GM12801 (cell line): ENCODE measurements around the gene UBTFL1.
"Not testable (repeated sequence)": the region's sequence is repeated elsewhere in the genome, so short reads cannot be mapped to it uniquely, and the experiment has no call there.

ENCODE experiments used
- TF ChIP-seq, protein P1 (sequence below): IDR thresholded peaks from one replicate; pipeline ENCODE4 v1.5.1; 2011; ENCODE audit warnings: control low read depth; ENCODE audit not compliant: insufficient read length; ENCODE audit errors: extremely low read depth

UBTFL1 gene, protein sequence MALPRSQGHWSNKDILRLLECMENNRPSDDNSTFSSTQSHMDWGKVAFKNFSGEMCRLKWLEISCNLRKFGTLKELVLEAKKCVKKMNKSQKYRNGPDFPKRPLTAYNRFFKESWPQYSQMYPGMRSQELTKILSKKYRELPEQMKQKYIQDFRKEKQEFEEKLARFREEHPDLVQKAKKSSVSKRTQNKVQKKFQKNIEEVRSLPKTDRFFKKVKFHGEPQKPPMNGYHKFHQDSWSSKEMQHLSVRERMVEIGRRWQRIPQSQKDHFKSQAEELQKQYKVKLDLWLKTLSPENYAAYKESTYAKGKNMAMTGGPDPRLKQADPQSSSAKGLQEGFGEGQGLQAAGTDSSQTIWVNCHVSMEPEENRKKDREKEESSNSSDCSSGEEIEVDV

DNA sequence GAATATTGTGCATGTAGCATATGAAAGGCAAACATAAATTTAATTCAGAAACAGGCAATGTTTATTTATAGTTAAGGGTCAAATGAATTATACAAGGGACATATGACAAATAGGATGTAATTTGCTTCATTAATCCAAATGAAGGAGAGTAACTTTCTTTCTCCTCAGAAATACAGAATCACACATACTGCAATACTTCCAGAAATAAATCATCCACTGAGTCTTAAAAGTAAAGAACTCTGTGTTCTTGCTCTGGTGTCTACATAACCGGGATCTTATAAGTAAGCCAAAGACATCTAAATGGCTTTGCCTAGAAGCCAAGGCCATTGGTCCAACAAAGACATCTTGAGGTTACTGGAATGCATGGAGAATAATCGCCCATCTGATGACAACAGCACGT lies at the start of gene UBTFL1:
UBTFL1 (plus strand) TSS at position 301 of the 400 bp plus-strand sequence; CDS start at position 301, 0 bp downstream.
- TF ChIP-seq, protein P1, sequence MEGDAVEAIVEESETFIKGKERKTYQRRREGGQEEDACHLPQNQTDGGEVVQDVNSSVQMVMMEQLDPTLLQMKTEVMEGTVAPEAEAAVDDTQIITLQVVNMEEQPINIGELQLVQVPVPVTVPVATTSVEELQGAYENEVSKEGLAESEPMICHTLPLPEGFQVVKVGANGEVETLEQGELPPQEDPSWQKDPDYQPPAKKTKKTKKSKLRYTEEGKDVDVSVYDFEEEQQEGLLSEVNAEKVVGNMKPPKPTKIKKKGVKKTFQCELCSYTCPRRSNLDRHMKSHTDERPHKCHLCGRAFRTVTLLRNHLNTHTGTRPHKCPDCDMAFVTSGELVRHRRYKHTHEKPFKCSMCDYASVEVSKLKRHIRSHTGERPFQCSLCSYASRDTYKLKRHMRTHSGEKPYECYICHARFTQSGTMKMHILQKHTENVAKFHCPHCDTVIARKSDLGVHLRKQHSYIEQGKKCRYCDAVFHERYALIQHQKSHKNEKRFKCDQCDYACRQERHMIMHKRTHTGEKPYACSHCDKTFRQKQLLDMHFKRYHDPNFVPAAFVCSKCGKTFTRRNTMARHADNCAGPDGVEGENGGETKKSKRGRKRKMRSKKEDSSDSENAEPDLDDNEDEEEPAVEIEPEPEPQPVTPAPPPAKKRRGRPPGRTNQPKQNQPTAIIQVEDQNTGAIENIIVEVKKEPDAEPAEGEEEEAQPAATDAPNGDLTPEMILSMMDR, result not testable (repeated sequence)

DNA sequence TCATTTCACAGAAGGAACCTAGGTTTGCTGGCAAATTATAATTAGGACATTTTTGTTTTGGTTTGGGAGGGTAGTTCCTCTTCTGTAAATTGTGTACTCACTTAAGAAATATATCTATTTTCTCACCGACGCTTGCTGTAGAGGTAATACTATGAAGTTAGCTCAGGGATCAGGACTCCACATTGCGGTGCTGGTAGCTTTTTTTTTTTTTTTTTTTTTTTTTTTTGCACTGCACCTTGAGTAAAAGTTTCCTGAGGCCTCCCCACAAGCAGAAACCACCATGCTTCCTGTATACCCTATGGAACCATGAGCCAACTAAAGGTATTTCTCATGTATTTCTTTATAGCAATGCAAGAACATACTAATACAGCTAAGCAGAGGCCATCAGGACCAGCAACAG lies 14.7 kb downstream of the UBTFL1 start:
- TF ChIP-seq, protein P1, result no peak

DNA sequence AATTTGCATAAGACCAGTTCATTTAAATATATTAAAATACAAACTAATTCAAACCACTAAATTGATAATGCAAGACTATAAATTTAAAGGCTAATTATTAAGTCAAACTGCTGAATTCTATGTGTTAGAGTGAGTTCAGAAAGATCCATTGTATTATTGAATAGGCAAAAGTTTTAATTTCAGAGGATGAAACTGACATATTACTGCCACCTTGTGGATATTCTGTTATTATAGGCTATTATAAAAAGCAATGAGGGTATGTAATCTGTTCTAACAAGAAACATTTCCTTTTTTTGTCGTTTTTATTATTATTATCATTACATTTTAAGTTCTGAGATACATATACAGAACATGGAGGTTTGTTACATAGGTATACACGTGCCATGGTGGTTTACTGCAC lies 27.8 kb downstream of the UBTFL1 start:
- TF ChIP-seq, protein P1, result no peak

DNA sequence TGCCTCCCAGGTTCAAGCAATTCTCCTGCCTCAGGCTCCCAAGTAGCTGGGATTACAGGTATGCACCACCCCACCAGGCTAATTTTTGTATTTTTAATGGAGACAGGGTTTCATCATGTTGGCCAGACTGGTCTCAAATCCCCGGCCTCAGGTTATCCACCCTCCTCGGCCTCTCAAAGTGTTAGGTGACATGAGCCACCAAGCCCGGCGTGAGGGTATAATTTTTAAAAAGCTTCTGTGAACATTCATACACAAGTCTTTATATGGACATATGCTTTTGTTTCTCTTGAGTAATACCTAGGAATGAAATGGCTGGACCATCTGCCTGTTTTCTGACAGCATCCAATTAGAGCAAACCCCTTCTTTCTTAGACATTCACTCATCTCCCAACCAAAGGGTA lies 34.4 kb downstream of the UBTFL1 start:
- TF ChIP-seq, protein P1, result no peak

DNA sequence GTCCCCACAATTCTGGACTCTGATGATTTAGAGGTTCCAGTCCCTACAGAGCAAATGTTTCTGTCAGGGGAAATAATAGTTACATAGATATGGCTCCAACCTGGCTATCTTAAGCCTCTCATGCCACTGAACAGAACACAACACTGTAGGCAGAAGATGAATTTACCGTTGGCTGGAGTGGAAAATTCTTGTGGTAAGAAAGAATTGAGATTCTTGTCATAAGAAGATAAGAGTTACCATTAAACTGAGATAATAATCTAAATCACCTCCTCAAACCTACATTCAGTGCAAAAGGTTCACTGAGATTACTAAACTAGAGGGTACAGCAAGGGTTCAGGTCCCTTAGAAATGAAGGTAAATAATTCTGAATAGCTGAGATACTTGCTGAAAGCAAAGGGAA lies 38.6 kb downstream of the UBTFL1 start:
- TF ChIP-seq, protein P1, result no peak

DNA sequence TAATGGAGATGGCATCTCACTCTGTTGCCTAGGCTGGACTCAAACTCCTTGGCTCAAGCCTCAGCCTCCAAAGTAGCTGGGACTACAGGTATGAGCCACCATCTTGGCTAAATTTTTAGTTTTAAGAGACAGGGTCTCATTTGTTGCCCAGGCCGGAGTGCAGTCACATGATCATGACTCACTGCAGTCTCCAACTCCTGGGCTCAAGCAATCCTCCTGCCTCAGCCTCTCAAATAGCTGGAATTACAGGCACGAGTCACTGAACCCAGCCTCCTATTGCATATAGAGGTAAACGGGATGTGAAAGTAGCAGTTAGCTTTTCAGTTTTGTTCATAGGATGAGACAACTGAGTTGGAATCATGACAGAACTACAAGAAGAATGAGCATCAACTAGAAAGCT lies 39.2 kb downstream of the UBTFL1 start:
- TF ChIP-seq, protein P1, result no peak

DNA sequence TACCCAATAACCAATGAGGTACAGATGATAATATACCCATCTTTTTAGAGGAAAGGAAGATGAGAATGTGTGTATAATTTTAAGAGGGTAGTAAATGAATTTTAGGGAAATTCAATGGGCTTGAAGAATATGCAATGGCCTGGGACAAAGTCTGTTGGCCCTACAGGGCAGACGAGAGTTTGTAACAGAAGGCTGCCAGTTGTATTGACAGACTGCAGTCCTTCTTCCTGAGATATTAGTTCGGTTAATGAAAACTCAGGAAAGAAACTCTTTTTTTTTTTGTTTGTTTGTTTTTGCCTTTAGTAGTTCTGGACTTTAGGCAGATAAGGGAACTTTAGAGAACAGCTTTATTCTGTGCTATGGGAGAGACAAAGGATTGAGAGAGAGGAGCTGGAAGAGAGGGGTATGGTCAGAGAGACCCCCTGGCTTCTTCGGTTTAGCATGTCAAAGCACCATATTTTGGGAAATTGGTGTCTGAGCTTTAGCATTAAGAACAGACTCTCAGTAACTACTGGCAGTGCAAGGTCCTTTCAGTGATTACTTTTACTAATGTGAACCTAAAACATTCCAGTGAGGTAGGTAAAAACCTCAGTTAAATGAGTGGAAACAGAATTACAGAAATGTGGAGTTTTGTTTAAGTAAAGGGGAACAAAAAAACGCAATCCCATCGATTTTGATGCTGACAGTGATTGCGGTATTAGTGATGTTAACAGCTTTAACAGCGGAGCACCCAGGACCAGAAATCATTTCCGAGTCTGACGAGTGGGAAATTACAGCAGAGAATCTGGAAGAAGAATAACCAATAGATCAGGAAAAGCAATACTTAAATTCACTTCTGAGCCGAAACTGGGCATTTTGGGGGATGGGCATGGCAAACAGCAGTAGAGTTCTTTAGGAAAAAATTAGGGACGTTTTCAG lies 48.1 kb downstream of the UBTFL1 start:
- TF ChIP-seq, protein P1, result no peak
